Activated CD8-positive, alpha-beta memory T cell treated with anti-CD3 and anti-CD28 coated beads for 48 hours (primary cell): ENCODE measurements around the gene TFDP1.

Experiments used
- DNase-seq, 3 experiments: peaks; one replicate each; pipeline ENCODE4 v3.0.0-alpha.2; 2020; ENCODE audit warnings: low read depth in 2 of 3, low spot score in 2 of 3

Gene TFDP1

GRCh38 chr13:113564331-113565023 is 20.1 kb upstream of the TFDP1 start:
- DNase-seq, result no peak

GRCh38 chr13:113565526-113566226 is 18.9 kb upstream of the TFDP1 start:
- no peak for DNase-seq

GRCh38 chr13:113566227-113566561 is 18.4 kb upstream of the TFDP1 start:
- no peak for DNase-seq

- DNase-seq, result no peak
These were observed 16.9 kb upstream of the TFDP1 start for GRCh38 chr13:113567681-113568080.

GRCh38 chr13:113573065-113573464 is 11.5 kb upstream of the TFDP1 start:
- DNase-seq, result no peak

GRCh38 chr13:113576597-113576996 is 8.0 kb upstream of the TFDP1 start:
- DNase-seq, result no peak

- DNase-seq, result no peak
These were observed 6.6 kb upstream of the TFDP1 start for GRCh38 chr13:113577881-113578435.

- no peak for DNase-seq
These were observed 4.9 kb upstream of the TFDP1 start for GRCh38 chr13:113579686-113580085.

- DNase-seq, result no peak
These were observed 2.7 kb upstream of the TFDP1 start for GRCh38 chr13:113581871-113582270.

GRCh38 chr13:113582841-113583631 is 1.5 kb upstream of the TFDP1 start:
- DNase-seq, result no peak

- DNase-seq, result peak in 1 of 3 experiments; percentile 20
These were observed 518 bp downstream of the TFDP1 start for GRCh38 chr13:113584870-113585671.

GRCh38 chr13:113585896-113586295 is 1.3 kb downstream of the TFDP1 start:
- DNase-seq, result no peak

- no peak for DNase-seq
These were observed 2.3 kb downstream of the TFDP1 start for GRCh38 chr13:113586661-113587479.

GRCh38 chr13:113588394-113589111 is 4.0 kb downstream of the TFDP1 start:
- DNase-seq, result no peak

- no peak for DNase-seq
These were observed 4.9 kb downstream of the TFDP1 start for GRCh38 chr13:113589251-113589960.

GRCh38 chr13:113589961-113590339 is 5.4 kb downstream of the TFDP1 start:
- no peak for DNase-seq

GRCh38 chr13:113591750-113592149 is 7.2 kb downstream of the TFDP1 start:
- DNase-seq, result no peak

GRCh38 chr13:113592571-113592970 is 8.0 kb downstream of the TFDP1 start:
- DNase-seq, result no peak
